Hippocampal formation (tissue), 2 donors: ENCODE results near the gene CDH15.
A peak's percentile ranks its signal among the peaks of the same experiment; 100 is the strongest.
"Not testable (repeated sequence)": the region's sequence is repeated elsewhere in the genome, so short reads cannot be mapped to it uniquely, and the experiment has no call there.

Experiments
- DNase-seq, 2 donors: peaks; one replicate each; lab custom pipeline; 2025; lab: John Stamatoyannopoulos, UW

CDH15 gene

GRCh38 chr16:89155851-89156739 lies 15.5 kb upstream of the CDH15 start:
- no peak for DNase-seq

GRCh38 chr16:89156740-89157645 lies 14.6 kb upstream of the CDH15 start:
- DNase-seq = no peak

GRCh38 chr16:89157778-89158177 lies 13.8 kb upstream of the CDH15 start:
- no peak for DNase-seq

- no peak for DNase-seq
Measured at GRCh38 chr16:89159066-89159849, 12.3 kb upstream of the CDH15 start.

GRCh38 chr16:89159850-89160354 lies 11.6 kb upstream of the CDH15 start:
- no peak for DNase-seq

- DNase-seq = no peak
Measured at GRCh38 chr16:89160977-89161701, 10.4 kb upstream of the CDH15 start.

- DNase-seq = no peak
Measured at GRCh38 chr16:89161763-89162713, 9.5 kb upstream of the CDH15 start.

- no peak for DNase-seq
Measured at GRCh38 chr16:89163297-89163696, 8.3 kb upstream of the CDH15 start.

GRCh38 chr16:89164436-89164835 lies 7.1 kb upstream of the CDH15 start:
- no peak for DNase-seq

GRCh38 chr16:89164847-89165680 lies 6.5 kb upstream of the CDH15 start:
- no peak for DNase-seq

GRCh38 chr16:89165681-89165979 lies 5.9 kb upstream of the CDH15 start:
- DNase-seq = not testable (repeated sequence)

- DNase-seq = no peak
Measured at GRCh38 chr16:89166696-89167424, 4.7 kb upstream of the CDH15 start.

GRCh38 chr16:89167425-89167941 lies 4.1 kb upstream of the CDH15 start:
- DNase-seq = peak; percentile 19 to 62

- DNase-seq = no peak
Measured at GRCh38 chr16:89168381-89169189, 3.0 kb upstream of the CDH15 start.

GRCh38 chr16:89169778-89170177 lies 1.8 kb upstream of the CDH15 start:
- no peak for DNase-seq

GRCh38 chr16:89170346-89171215 lies 967 bp upstream of the CDH15 start:
- DNase-seq = no peak
